GM23248 (cell line): ENCODE measurements around the gene PLCB1. TPM values are rescaled to one million over a fixed set of nuclear protein-coding genes. Genes with fewer than 3 reads are reported as not detected.

Experiments
- DNase-seq: peaks from one replicate; pipeline ENCODE4 v3.0.0-alpha.2; 2015
- H2AFZ ChIP-seq: fragments of 200-600 bp; sonication (generic); 2 replicates; pipeline ENCODE4 v1.6.1; 2016; ENCODE audit warnings: antibody characterized with exemption
- H3F3A ChIP-seq: fragments of 200-600 bp; sonication (generic); 2 replicates; pipeline ENCODE4 v1.6.1; 2016; ENCODE audit warnings: mild to moderate bottlenecking, antibody characterized with exemption, mixed run types; ENCODE audit not compliant: insufficient read depth
- H3K27ac ChIP-seq: fragments of 200-600 bp; sonication (generic); 2 replicates; pipeline ENCODE4 v1.5.1; 2016; ENCODE audit warnings: mild to moderate bottlenecking
- H3K27me3 ChIP-seq: fragments of 200-600 bp; sonication (generic); replicated peaks from 2 replicates; pipeline ENCODE4 v1.6.1; 2016; ENCODE audit warnings: mild to moderate bottlenecking; ENCODE audit not compliant: insufficient read depth
- H3K36me3 ChIP-seq: fragments of 200-600 bp; sonication (generic); 2 replicates; pipeline ENCODE4 v1.6.1; 2016; ENCODE audit warnings: low read depth, mild to moderate bottlenecking
- H3K4me1 ChIP-seq: fragments of 200-600 bp; sonication (generic); 2 replicates; pipeline ENCODE4 v1.6.1; 2016; ENCODE audit warnings: mild to moderate bottlenecking; ENCODE audit not compliant: insufficient read depth
- H3K4me2 ChIP-seq: fragments of 200-600 bp; sonication (generic); one replicate; pipeline ENCODE4 v1.6.1; 2016; ENCODE audit warnings: mild to moderate bottlenecking; ENCODE audit not compliant: unreplicated experiment
- H3K4me3 ChIP-seq: fragments of 200-600 bp; sonication (generic); 2 replicates; pipeline ENCODE4 v1.5.1; 2016; ENCODE audit warnings: mild to moderate bottlenecking
- H3K79me2 ChIP-seq: fragments of 200-600 bp; sonication (generic); 2 replicates; pipeline ENCODE4 v1.6.1; 2016; ENCODE audit warnings: mild to moderate bottlenecking; ENCODE audit not compliant: insufficient read depth
- H3K9ac ChIP-seq: fragments of 200-600 bp; sonication (generic); 2 replicates; pipeline ENCODE4 v1.6.1; 2016; ENCODE audit warnings: mild to moderate bottlenecking
- H3K9me2 ChIP-seq: fragments of 200-600 bp; sonication (generic); 2 replicates; pipeline ENCODE4 v1.6.1; 2016; ENCODE audit warnings: mixed run types, mild to moderate bottlenecking, moderate library complexity; ENCODE audit not compliant: insufficient read depth
- H3K9me3 ChIP-seq: fragments of 200-600 bp; sonication (generic); one replicate; pipeline ENCODE4 v1.6.1; 2017; ENCODE audit warnings: low read depth
- H4K20me1 ChIP-seq: fragments of 200-600 bp; sonication (generic); 2 replicates; pipeline ENCODE4 v1.6.0; 2016; ENCODE audit not compliant: insufficient read depth
- EZH2 ChIP-seq: fragments of 200-600 bp; sonication (generic); IDR thresholded peaks from 2 replicates; pipeline ENCODE4 v1.6.1; 2018; ENCODE audit warnings: antibody characterized with exemption, mild to moderate bottlenecking; ENCODE audit not compliant: insufficient read depth, poor library complexity, severe bottlenecking
- EZH2phosphoT487 ChIP-seq: fragments of 200-600 bp; sonication (generic); IDR thresholded peaks from 2 replicates; pipeline ENCODE4 v1.6.1; 2018; ENCODE audit warnings: antibody characterized with exemption, moderate library complexity, mild to moderate bottlenecking, low read depth; ENCODE audit not compliant: insufficient read depth
- WGBS, 2 experiments: methylation state at CpG; one replicate each; pipeline ENCODE4 v1.1.6; 2015 to 2017; ENCODE audit warnings: low lambda C conversion rate in 2 of 2, low coverage in 1 of 2; ENCODE audit errors: missing lambda C conversion rate in 2 of 2; 5-methylcytosine and 5-hydroxymethylcytosine counted together
- in situ Hi-C: fragments of 300-500 bp; cut with MboI; formaldehyde crosslinking; loops from 2 replicates; pipeline ENCODE4 v1.15.0; 2020
- polyA plus RNA-seq: library from polyadenylated mRNA; unstranded; fragments of >200 nt; fragmentation: Nextera tagmentation; extraction: Ambion mirVana; gene quantifications from 2 replicates; pipeline ENCODE4 v1.2.1, GENCODE V29; 2016
- total RNA-seq: library from RNA; depleted of rRNA; stranded (reverse); fragments of >200 nt; shearing (Covaris generic); gene quantifications from 2 replicates; pipeline ENCODE4 v1.2.3, GENCODE V29; 2014; rRNA removed

The PLCB1 gene
- total RNA-seq (12.8 and 14.4 TPM in 2 replicates), polyA plus RNA-seq (3.7 and 5.5 TPM in 2 replicates)

DNA sequence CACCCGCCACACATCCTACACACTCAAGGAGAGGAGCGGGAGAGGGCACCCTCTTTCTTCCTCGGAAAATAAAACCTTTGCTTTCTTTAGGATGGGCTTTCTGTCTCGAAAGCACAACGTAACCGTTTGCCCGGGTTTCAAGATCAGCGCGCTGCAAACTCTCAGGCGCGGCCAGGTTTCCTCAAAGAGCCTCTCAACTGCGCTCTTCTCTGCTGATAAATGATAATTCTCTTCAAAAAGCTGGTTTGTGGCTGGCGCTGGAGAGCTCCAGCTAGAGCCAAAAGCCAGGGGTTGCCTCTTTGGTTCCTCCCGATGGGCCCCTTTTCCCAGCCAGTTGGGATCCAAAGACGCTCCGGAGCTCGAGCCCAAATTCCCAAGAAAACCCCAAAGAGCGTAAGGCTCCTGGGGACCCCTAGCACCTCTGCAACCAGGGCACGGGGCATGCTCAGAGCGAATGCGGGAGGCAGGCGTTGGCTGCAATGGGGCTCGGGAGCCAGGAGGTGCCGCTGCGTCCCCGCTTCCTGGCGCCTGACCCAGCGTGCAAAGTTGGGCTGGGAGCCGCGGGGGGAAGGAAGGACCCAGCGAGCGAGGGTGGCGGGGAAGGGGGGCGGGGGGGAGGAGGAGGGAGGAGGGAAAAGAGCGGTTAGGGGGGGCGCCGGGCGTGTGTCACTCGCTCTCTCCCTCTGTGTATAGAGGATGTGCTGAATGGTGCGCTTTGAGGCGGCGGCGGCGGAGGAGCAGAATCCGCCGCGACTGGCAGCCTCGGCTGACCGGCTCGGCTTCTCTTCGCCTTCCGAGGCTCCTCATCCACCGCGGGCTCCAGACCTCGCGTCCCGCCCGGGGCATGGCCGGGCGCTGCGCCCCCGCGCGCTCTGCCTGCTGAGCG, at the start of gene PLCB1:
Gene PLCB1, plus strand, starts transcription at position 669 of the 886 bp plus-strand sequence. CDS start 386 bp downstream, outside the sequence.
- no peaks in the 10 kb centered on the region for H3K79me2 ChIP-seq
- TF ChIP-seq EZH2phosphoT487 (no peak), EZH2 (no peak)
- peak within 1 kb of the TSS; percentile 79 for H3K4me3 ChIP-seq
- H3K9me3 ChIP-seq, result no peaks in the 10 kb centered on the region
- WGBS, 2 experiments, result 3 to 4% methylated on average over 52 to 54 of the region's 65 CpGs
- peak; percentile 93 for DNase-seq
- H3K27ac ChIP-seq, result no peak within 1 kb of the TSS
- peak within 1 kb of the TSS; percentile 89 for H2AFZ ChIP-seq
- H3K9me2 ChIP-seq, result no peaks in the 10 kb centered on the region
- no peaks in the 10 kb centered on the region for H3K4me1 ChIP-seq
- in situ Hi-C loops, result loop anchor here (10.0 kb wide), 2 partner anchors 253 to 583 kb away; no protein-coding TSS in a partner anchor
- H3K27me3 ChIP-seq, result peaks cover 4% of the 10 kb centered on the region; the same call in 1 of the 2 replicates
- H3K36me3 ChIP-seq, result no peaks in the 10 kb centered on the region
- H4K20me1 ChIP-seq, result no peaks in the 10 kb centered on the region
- H3K9ac ChIP-seq, result peak within 1 kb of the TSS; percentile 70
- no peaks in the 10 kb centered on the region for H3F3A ChIP-seq
- peak within 1 kb of the TSS; percentile 99 for H3K4me2 ChIP-seq

DNA sequence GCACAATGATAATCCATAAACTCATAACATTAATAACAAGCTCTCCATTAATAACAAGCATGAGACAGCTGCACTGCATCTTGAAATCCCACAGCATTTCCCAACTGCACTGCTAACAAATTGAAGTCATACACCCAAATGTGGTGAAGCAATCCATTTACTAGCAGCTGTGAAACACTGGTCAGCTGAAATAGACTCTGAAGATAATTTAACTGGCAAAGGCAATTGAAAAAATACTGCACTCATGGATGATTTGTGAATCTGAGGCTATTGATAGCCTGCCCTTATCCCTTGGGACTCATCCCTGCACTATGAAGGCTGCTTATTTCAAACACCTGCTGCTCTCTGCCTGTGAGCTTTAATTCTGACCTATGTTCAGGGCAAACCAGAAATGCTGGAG, 49.1 kb upstream of the PLCB1 start:
- in situ Hi-C loops, result no loop called here
- TF ChIP-seq EZH2phosphoT487, result no peak
- no peak for TF ChIP-seq EZH2
- Histone ChIP-seq H3F3A (peaks cover 13% of the 10 kb centered on the region; the same call in 1 of the 2 replicates), H3K4me2 (no peak overlapping the region), H2AFZ (no peak overlapping the region), H3K27me3 (no peaks in the 10 kb centered on the region), H3K9me2 (no peaks in the 10 kb centered on the region), H3K79me2 (no peaks in the 10 kb centered on the region), H3K4me1 (peaks cover 7% of the 10 kb centered on the region; the same call in 1 of the 2 replicates), H3K9me3 (no peaks in the 10 kb centered on the region), H3K9ac (no peak overlapping the region), H4K20me1 (no peaks in the 10 kb centered on the region), H3K27ac (no peak overlapping the region), H3K36me3 (no peaks in the 10 kb centered on the region), H3K4me3 (no peak overlapping the region)
- DNase-seq, result peak; percentile 77

DNA sequence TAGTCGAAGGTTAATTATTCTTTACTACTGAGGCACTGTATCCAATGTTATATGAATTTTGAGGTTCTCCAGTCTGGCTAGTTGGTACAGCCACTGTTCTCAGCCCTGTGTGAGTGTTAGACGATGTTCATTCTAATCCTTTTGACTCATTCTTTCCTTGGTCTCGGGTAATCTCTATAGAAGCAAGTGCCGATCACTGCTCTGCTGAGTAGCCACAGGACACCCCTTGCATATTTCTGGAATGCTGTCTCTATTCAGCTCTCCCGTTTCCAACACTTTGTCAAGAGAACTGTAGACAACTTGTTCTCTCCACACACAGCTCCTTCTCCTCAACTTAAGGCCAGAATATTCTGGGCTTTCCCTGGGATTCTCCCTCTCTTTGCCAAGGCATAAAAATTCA, 42.4 kb upstream of the PLCB1 start:
- no peak overlapping the region for H3K9ac ChIP-seq
- H3K79me2 ChIP-seq, result no peaks in the 10 kb centered on the region
- in situ Hi-C loops, result no loop called here
- H3K9me3 ChIP-seq, result no peaks in the 10 kb centered on the region
- H3K36me3 ChIP-seq, result no peaks in the 10 kb centered on the region
- DNase-seq, result no peak
- no peaks in the 10 kb centered on the region for H3K9me2 ChIP-seq
- H3K4me1 ChIP-seq, result peaks cover 8% of the 10 kb centered on the region
- H3F3A ChIP-seq, result peaks cover 8% of the 10 kb centered on the region; the same call in 1 of the 2 replicates
- no peak overlapping the region for H3K4me2 ChIP-seq
- no peak overlapping the region for H2AFZ ChIP-seq
- H3K27ac ChIP-seq, result no peak overlapping the region
- no peaks in the 10 kb centered on the region for H4K20me1 ChIP-seq
- WGBS, 2 experiments, result 85 to 94% methylated on average over 5 of the region's 5 CpGs
- no peaks in the 10 kb centered on the region for H3K27me3 ChIP-seq
- no peak overlapping the region for H3K4me3 ChIP-seq
- TF ChIP-seq EZH2phosphoT487, result no peak
- TF ChIP-seq EZH2, result no peak

DNA sequence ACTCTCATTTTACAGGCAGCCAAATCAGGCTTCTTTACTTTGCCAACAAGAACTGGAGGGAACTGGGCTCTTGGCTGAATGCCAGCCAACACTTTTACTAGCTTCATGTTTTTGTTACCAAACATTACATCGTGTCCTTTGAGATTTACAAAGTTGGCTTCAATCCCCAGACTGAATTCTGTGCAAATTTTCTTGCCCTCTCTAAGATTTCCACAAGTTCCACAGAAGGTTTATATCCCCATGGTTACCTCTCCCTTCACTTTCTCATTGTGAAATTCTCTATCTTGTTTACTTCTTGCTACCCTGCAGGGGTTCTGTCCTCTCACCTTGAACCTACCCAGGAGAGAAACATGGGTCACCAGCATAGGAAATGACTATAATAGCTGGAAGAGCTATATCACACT, 37.6 kb upstream of the PLCB1 start:
- Histone ChIP-seq H3K27me3 (no peaks in the 10 kb centered on the region), H3K36me3 (no peaks in the 10 kb centered on the region), H3K9me2 (no peaks in the 10 kb centered on the region), H2AFZ (no peak overlapping the region), H3K4me3 (no peak overlapping the region), H3K27ac (peak overlapping the region; percentile 72), H3K4me1 (peaks cover 22% of the 10 kb centered on the region), H4K20me1 (no peaks in the 10 kb centered on the region), H3K9me3 (no peaks in the 10 kb centered on the region), H3K9ac (peak overlapping the region; percentile 22; the same call in 1 of the 2 replicates), H3F3A (peaks cover 25% of the 10 kb centered on the region), H3K79me2 (no peaks in the 10 kb centered on the region), H3K4me2 (peak overlapping the region; percentile 50)
- TF ChIP-seq EZH2 (no peak), EZH2phosphoT487 (no peak)
- WGBS, 2 experiments, result 0% methylated on average over 1 of the region's 1 CpG
- in situ Hi-C loops, result no loop called here
- peak; percentile 58 for DNase-seq
